ENCODE measurements around the gene CDK6.
"Not testable (repeated sequence)": the region's sequence is repeated elsewhere in the genome, so short reads cannot be mapped to it uniquely, and the experiment has no call there.

The CDK6 gene

GRCh38 chr7:92836489-92836999 lies at the start of gene CDK6:
TSS of gene CDK6 (minus strand) at chr7:92836573. CDS start at chr7:92833323, 3,250 bp downstream.
- peak; percentile 87 for DNase-seq (ENCODE audit: low spot score)

- DNase-seq (ENCODE audit: low spot score), result not testable (repeated sequence)
Observed at GRCh38 chr7:92886039-92886438, 49.7 kb upstream of the CDK6 start.

DNA sequence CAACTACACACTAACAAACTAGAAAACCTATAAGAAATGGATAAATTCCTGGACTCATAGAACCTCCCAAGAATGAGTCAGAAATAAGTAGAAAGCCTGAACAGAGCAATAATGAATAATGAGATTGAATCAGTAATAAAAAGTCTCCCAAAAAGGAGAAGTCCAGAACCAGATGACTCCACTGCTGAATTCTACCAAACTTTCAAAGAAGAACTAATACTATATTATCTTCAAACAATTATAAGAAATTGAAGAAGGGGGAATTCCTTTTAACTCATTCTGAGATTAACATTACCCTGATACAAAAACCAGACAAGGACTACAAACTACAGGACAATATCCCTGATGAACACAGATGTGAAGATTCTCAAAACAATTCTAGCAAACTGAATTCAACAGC lies 47.8 kb upstream of the CDK6 start:
- DNase-seq (ENCODE audit: low spot score), result no peak

DNA sequence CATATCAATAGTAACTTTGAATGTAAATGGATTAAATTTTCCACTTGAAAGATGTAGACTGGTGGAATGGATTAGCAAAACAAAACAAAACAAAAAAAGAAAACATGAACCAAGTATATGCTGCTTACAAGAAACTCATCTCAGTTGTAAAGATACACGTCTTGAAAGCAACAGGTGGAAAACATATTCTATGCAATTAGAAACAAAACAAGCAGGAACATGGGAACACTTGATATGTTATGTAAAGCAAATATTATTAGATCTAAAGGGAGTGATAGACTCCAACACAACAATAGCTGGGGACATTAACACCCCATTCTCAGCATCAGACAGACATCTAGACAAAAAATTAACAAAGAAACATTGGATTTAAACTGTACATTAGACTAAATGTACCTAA lies 46.4 kb upstream of the CDK6 start:
- DNase-seq (ENCODE audit: low spot score), result no peak

- DNase-seq (ENCODE audit: low spot score), result no peak
Observed at GRCh38 chr7:92881091-92881485, 44.7 kb upstream of the CDK6 start.

DNA sequence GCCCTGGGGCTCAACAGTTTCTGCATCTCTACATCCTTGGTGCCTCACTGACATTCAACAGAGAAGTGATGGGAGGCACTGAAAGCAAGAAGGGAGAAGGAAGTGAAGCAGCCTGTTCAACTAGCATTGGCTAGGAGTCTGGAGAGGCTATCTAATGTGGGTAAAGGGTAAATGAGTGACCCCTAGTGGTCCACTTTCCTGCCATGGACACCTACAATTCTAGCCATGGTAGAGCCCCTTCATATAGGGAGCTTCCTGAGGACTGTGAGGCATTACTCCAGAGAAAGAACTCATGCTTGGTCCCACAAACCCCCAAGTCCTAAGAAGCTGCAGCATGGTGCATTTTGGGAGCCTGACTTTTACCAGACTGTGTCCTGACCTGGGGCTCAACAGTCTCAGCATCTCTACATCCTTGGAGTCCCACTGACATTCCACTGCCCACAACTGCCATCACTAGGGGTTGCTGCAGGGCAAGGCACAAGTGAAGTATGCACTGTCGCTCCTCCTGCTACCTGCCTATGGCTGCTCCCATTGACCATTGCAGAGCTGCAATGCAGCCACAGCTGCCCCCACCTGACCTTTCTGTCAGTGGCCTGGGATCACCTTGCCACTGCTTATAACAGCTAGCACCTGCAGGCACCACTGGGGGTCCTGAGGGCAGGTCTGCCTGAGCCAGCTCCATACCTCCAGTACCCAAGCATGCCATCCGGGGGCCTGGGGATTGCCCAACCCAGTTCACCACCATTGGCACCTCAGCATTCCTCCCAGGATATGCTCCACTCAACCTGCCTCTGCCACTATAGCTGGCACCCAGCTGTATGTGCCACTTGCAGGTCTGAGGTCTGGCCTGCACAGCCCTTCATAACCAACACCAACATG lies 44.1 kb upstream of the CDK6 start:
- DNase-seq (ENCODE audit: low spot score), result peak; percentile 65

DNA sequence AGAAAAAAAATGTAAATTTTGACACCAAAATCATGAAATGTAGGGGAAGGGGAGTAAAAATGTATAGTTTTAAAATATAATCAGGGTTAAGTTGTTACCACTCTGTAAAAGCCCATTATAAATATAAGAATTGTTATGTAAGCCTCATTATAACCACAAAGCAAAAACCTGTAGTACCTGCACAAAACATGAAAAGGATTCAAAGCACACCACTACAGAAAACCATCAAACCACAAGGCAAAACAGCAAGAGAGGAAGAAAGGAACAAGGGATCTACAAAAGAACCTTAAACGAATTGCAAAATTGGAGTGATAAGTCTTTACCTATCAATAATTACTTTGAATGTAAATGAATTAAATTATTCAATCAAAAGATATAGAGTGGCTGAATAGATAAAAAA lies 41.0 kb upstream of the CDK6 start:
- no peak for DNase-seq (ENCODE audit: low spot score)

DNA sequence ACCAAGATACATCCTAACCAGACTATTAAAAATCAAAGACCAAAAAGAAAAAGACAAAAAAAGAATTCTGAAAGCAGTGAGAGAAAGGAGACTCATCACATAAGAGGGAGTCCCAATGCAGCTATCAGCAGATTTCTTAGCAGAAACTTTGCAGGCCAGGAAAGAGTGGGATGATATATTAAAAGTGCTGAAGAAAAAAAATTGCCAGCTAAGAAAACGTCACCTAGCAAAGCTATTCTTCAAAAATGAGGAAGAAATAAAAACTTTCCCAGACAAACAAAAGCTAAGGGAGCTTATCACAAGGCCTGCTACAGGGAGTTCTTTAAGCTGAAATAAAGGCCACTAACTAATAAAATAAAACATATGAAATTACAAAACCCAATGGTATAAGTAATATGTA lies 40.5 kb upstream of the CDK6 start:
- no peak for DNase-seq (ENCODE audit: low spot score)

- DNase-seq (ENCODE audit: low spot score), result no peak
Observed at GRCh38 chr7:92875719-92876118, 39.3 kb upstream of the CDK6 start.

- DNase-seq (ENCODE audit: low spot score), result no peak
Observed at GRCh38 chr7:92875173-92875572, 38.8 kb upstream of the CDK6 start.

GRCh38 chr7:92874567-92874966 lies 38.2 kb upstream of the CDK6 start:
- no peak for DNase-seq (ENCODE audit: low spot score)

GRCh38 chr7:92873776-92874175 lies 37.4 kb upstream of the CDK6 start:
- DNase-seq (ENCODE audit: low spot score), result no peak

GRCh38 chr7:92872701-92873100 lies 36.3 kb upstream of the CDK6 start:
- no peak for DNase-seq (ENCODE audit: low spot score)

DNA sequence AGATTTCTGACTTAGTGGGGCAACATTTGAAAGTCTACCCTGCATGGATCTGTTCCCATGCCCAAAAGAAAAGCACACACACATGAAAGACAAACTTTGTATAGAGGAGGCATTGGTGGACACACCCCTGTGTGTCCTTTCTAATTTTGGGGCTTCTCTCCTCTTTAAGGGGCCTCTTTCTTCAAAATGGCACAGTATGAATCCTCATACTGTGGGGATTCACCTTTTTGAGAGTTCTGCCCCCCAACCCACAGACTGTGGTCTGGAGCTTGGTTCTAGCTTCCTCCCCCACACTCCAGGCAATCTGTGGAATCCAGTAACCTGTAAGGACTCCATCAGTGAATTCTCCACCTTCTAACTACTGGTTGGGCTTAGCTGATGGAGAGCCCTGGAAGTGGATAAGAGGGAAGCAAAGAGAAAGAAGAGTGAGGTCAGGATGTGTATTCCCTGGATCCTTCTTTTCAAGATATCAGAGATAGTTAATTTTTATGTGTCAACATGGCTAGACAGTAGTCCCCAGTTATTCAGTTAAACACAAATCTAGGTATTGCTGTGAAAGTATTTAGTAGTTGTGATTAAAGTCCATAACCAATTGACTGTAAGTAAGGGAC lies 32.4 kb upstream of the CDK6 start:
- no peak for DNase-seq (ENCODE audit: low spot score)

DNA sequence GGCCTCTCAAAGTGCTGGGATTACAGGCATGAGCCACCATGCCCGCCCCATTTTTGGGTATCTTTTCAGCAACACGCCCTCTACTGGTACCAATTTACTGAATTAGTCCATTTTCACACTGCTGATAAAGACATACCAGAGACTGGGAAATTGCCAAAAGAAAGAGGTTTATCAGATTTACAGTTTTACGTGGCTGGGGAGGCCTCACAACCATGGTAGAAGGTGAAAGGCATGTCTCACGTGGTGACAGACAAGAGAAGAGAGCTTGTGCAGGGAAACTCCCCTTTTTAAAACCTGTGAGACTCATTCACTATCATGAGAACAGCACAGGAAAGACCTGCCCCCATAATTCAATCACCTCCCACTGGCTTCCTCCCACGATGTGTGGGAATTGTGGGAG lies 27.8 kb upstream of the CDK6 start:
- DNase-seq (ENCODE audit: low spot score), result not testable (repeated sequence)

DNA sequence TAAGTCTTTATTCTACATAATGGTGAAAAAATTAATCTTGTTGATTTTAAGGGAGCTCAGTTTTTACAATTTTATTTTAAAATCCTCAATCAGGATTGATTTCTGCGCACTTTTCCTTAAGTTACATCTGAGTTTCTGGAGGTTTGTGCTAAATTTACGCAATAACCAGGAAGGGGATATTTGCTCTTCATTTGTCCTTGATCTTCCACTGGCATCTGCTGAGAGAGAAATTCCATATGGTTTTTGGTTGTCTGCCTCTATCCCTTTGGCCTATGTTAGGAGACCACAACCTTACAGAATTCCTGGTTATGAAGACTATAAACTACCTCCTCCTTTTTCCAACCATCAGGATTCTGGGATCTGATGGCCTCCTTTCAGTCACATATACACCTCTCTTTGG lies 20.1 kb upstream of the CDK6 start:
- DNase-seq (ENCODE audit: low spot score), result no peak

DNA sequence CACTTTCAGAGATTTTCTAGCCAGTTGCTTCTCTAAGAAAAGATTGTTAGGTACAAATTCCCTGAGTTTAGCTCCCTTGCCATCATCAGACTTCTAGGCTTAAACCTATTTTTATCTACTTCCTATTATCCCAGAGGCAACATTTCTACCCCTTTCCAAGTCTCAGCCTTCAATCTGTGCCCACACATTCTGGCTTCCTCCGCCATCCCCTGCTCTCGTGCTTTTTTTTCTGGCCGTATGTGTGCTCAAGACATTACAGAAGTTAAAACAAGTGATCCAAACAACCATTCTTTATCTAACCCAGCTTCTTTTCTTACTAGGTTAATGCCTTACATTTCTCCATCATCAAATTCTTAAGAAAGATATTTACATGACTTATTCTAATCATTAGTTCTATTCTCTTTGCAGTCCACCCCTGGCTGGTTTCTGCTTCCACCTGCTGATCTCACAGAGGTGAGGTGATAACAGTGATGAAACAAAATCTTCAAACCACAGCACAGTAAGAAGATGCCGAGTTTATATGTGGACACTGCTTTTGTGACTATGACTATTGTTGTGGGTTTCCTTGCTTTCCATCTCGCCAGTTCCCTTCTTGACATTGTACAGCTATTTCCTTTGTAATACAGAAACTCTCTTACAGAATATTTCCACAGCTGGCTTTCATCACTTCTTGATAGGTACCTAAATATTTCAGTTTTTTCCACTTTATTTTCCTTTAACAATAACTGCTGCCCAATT lies 18.3 kb upstream of the CDK6 start:
- DNase-seq (ENCODE audit: low spot score), result no peak

DNA sequence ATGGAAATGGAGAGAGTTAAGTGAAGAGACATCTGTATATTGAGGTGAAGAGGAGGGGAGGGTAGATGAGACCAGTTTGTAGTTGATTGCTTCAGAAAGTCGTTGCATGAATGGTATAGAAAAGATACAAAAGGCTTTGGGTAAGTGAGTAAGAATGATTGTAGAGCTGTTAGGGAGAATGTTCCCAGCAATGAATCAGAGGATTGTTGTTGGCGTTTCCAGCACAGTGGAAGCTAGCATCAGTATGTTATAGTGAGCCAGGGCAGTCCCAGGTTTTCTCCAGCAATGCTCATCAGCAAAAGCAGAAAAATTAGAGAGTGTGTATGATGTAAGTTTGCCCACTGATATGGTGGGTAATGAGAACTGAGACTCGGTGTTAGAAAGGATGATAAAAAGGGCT lies 15.4 kb upstream of the CDK6 start:
- no peak for DNase-seq (ENCODE audit: low spot score)

DNA sequence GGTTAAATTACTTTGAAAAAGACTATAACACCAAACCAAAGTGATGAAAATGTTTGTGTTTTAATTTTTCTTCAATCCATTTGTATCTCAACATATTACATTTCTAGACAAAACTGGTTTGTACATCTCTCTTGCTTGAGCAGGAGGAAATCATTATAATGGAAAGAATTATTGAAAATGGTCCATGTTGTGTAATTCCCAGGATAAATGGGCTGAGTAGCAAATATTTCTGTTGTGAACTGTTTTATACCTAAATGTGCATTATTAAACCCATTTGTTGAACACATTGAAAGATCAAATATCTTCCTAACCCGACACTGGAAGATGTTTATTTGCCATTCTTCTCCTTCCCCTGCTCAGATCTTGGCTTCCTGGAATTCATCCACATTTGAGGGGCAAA lies 14.1 kb upstream of the CDK6 start:
- no peak for DNase-seq (ENCODE audit: low spot score)

DNA sequence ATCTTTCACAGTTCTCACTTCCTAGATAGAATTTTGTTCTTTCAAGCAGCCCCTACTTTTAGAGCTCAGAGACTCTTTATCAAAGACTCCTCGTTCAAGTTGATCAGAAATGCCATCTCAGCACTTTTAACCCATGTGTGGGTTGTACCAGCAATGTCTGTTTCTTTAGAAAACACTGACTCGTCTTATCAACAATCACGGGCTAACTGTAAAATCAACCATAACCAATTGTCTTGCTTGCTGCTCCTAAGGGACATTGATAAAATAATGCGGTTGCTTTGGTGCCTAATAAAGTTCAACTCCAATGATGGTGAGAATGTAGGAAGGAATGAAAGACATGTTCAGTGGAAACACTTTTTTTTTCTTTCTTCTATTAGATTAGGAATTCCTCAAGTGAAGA lies 12.9 kb upstream of the CDK6 start:
- no peak for DNase-seq (ENCODE audit: low spot score)

DNA sequence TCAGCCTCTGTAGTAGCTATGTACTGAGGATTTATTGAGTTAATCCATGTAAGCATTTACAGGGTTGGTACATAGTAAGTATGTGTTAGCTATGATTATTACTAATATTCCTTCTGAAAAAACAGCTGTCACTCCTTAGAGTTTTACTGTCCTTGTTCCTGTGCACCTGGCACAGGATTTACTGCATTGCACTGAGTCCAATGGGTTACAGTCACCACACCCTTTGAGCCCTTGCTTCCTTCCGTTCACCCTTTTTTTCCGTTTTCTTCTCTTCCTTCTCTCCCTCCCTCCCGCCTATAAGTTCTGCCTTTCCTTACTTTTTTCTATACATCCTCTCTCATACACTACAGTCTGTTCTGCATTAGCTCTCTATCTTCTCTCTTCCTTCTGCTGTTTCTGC lies 12.5 kb upstream of the CDK6 start:
- no peak for DNase-seq (ENCODE audit: low spot score)

- no peak for DNase-seq (ENCODE audit: low spot score)
Observed at GRCh38 chr7:92848441-92848840, 12.1 kb upstream of the CDK6 start.

DNA sequence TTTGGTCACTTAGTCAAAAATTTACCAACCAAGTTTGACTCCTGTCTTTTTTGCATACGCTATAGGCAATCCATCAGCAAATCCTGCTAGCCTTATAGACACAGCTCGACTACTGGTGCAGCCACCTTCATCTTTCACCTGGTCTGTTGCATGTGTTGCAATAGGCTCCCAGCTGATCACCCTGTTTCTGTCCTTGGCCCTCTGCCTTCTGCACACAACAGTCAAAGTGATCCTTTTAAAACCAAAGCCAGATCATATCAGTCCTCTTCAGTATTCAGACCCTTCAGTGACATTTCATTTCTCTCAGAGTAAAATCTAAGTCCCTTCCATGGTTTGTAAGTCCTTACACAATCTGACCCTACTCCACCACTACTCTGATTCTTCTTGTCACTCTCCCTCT lies 10.9 kb upstream of the CDK6 start:
- no peak for DNase-seq (ENCODE audit: low spot score)

Data from SW480 (cell line).